Activated T-helper 1 cell treated with Interleukin-2 at 50 U/mL for 16 hours (primary cell): ENCODE measurements around the gene RANBP1.
"Not testable (repeated sequence)": the region's sequence is repeated elsewhere in the genome, so short reads cannot be mapped to it uniquely, and the experiment has no call there.

Experiments used
- DNase-seq: peaks from one replicate; pipeline ENCODE4 v3.0.0-alpha.2; 2020; ENCODE audit warnings: low read depth

RANBP1 gene

DNA sequence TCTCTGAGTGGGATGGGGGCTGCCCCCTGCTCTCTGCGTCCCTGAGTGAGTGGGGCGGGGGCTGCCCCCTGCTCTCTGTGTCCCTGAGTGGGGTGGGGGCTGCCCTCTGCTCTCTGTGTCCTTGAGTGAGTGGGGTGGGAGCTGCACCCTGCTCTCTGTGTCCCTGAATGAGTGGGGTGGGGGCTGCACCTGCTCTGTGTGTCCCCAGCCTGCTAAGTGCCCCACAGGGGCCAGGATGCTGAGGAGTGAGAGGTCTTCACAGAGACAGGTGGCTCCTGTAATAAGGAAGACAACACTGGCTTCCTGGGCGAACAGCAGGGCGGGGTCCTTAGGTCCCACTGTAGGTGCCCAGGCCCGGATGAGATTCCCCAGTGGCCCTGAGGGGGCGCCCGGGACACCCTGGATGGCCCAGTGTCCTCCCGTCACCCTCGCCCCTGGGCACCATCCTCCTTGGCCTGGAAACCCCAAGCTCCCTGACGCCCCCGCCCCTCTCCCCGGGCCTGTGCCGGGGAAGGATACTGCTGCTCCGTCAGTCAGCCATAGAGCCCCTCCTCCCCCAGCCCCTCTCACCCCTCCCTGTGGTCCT lies 38.8 kb downstream of the RANBP1 start:
- no peak for DNase-seq

- DNase-seq = no peak
Observed at GRCh38 chr22:20155330-20156041, 39.6 kb downstream of the RANBP1 start.

DNA sequence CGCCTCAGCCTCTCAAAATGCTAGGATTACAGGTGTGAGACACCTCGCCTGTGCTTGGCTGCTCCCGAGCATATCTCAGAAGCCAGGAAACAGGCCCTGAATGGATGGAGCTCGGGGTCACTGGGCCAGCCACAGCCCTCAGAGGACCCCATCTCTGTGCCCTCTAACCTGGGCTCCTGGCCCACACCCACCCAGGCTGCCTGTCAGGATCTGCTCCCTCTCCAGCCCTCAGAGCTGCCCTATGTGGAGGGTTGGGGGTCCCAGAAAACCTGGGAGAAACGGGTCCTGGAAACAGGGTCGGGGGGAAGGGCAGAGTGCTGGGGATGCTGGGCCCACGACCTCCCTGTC lies 40.1 kb downstream of the RANBP1 start:
- no peak for DNase-seq

DNA sequence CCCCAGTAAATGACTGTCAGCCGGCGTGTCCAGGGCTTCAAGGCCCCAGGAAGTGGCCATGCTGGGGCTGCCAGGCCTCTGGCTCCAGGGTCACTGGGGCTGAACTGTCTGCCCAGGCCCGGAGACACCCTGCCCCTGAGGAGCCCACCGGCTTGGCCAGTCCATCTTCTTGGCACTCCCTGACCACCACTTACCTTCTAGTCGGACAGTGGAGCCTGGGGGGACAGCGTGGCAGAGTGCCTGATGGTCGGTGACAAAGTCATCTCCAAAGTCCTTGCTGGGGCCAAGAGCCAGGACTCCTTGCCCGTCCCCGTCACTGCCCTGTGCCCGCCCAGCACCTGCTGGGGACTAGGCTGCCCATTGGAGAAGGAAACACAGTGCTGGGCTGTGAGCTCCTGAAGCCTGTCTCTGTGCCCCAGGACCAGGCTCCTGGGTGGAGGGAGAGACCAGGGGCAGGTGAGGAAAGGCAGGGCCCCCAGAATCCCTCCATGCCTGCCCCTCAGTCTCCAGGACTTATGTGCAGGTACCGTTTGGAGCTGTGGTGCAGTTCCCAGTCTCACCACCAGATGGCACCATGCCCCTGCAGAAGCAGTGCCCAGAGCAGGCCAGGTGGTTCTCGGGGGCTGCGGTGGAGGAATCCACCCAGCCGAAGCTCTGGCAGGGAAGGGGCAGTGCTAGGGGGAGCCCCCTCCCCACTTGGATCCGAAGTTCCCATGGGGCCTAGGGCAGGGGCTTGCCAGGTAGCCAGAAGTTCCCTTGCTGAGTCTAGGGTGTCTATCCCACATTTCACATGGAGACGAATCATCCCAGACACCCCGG lies 40.9 kb downstream of the RANBP1 start:
- peak; percentile 70 for DNase-seq

- no peak for DNase-seq
Observed at GRCh38 chr22:20157430-20158183, 41.7 kb downstream of the RANBP1 start.

DNA sequence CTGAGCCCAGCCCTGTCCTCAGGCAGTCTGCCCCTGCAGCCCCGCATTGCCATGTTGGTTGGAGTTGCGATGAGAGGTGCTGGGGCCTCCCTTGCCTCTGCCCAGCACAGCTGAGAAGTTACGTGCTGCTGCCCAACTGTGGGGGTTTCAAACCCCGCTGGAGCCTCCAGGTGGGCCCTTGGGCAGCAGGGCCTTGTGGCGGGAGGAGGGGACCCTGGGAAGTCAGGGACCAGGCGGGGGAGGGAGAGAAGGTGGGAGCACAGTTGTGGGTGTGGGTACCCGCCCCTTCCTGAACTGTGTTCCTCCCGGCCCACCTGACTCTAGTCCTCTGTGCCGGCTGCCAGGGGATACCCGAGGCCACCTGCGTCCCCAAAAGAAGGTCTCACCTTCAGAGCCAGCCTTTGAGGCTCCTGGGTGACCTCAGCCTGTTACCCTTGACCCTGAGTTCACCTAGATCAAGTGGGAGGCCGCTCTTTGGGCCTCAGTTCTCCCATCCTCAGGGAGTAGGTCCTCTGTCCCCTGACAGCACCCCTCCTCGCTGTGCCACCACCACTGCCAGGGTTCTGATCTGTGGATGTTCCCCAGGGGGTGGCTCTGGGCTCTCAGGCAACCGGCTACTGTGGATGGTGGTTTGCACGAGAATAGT lies 42.6 kb downstream of the RANBP1 start:
- no peak for DNase-seq

- no peak for DNase-seq
Observed at GRCh38 chr22:20159076-20159475, 43.2 kb downstream of the RANBP1 start.

DNA sequence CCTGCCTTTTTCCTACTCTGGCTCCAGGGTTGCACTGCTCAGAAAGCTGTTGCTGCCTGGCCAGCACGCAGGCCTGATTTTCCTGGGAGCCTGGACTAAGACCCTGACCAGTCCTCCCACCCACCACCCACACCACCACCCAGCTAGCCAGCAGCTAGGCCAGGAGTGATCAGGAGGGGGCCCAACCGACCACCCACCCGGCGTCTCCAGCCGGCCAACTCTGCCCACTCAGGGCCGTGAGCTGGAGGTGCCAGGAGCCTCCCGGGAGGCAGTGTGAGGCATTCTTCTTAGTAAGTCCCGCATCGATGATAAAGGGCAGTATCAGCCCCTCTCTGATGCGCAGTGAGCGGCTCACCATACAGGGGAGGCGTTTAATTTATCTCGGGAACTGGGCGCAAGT lies 43.6 kb downstream of the RANBP1 start:
- DNase-seq = not testable (repeated sequence)

DNA sequence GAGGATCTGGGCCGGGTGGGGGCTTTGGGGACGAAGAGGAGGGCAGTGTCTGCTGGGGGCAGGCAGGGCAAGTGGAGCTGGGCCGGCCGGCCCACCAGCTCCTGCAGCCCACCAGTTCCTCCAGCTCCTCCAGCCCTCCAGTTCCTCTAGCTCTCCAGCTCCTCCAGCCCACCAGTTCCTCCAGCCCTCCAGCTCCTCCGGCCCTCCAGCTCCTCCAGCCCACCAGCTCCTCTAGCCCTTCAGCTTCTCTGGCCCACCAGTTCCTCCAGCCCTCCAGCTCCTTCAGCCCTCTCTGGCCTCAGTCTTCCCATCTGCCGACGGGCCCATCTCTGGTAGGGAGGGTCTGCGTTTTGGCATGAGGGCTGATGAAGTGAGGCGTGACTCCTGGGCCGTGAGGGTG lies 44.1 kb downstream of the RANBP1 start:
- DNase-seq = no peak

DNA sequence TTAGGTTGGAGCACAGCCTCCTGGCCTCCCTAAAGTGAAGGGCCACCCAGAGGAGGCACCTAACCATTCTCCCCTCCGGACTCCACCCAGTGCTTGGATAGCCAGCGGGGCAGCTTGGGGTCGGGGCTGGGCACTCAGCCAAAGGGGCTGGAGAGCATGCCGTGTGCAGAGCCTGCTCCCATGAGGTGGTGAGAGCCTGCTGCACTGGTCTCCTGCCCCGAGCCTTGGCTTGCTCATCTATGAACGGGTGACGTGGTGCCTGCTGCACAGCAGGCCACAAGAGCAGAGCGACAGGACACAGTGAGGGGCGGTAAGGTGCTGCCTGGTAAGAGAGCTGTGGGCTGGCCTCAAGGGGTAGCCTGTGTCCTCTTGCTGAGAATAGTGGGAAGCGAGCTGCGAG lies 49.0 kb downstream of the RANBP1 start:
- no peak for DNase-seq

- DNase-seq = no peak
Observed at GRCh38 chr22:20165421-20165820, 49.5 kb downstream of the RANBP1 start.

DNA sequence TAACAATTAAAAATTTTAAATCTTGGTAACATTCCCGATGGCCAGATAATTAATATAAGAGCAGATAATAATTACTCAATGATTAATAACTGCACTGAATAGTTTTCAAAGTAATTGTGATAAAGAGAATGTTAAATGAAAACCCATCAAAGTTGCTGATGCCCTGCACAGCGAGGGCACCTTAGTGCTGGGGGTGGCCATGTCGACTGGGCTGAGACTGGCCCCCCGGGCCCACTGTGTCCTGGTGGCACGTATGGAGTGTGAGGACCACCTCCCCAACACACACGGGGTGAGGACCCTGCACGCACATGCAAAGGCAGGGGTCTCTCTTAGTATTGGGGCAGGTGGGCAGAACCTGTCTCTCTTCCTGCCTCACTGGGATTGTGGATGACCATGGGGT lies 50.0 kb downstream of the RANBP1 start:
- DNase-seq = no peak

GRCh38 chr22:20166703-20167102 lies 50.8 kb downstream of the RANBP1 start:
- DNase-seq = no peak

- no peak for DNase-seq
Observed at GRCh38 chr22:20167643-20168322, 51.9 kb downstream of the RANBP1 start.

GRCh38 chr22:20169253-20169822 lies 53.4 kb downstream of the RANBP1 start:
- no peak for DNase-seq

DNA sequence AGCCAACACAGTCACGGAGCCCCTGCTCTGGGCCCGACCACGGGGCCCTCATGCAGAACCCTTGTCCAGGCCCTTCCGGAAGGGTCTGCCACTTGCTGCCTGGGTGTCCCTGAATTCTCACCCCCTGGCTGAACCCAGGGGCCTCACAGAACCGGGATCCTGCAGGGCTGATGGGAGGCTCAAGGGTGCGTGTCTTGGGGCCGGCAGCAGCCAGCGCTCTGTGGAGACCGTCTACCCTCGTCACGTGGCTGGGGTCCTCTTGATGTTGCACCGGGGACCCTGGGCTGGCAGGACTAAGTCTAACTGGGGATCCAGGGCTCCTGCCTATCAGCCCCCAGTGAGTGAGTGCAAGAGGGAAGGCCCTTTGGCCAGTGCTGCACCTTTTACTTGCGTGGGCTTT lies 54.3 kb downstream of the RANBP1 start:
- DNase-seq = no peak

- no peak for DNase-seq
Observed at GRCh38 chr22:20171288-20172140, 55.6 kb downstream of the RANBP1 start.

DNA sequence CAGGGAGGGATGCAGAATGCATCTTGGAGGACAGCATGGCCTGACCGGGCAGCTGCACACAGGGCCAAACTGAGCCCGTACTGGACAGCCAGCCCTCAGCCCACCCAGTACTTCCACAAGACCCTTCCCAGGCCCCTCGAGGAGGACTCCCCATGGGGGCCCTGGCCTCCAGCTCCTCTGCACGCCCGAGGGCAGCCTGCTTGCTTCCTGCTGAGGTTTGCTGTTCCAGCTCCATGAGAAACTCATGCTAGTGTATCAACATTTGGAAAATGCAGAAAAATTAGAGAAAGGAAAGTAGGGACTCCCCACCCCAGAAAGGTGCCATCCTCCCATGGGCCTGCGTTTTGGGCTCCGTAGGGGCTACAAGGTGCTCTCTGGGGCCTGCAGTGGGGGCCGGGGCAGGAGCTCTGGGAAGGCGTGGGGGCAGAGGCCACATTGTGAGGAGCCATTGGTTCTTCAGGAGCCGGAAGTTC lies 56.3 kb downstream of the RANBP1 start:
- DNase-seq = no peak

DNA sequence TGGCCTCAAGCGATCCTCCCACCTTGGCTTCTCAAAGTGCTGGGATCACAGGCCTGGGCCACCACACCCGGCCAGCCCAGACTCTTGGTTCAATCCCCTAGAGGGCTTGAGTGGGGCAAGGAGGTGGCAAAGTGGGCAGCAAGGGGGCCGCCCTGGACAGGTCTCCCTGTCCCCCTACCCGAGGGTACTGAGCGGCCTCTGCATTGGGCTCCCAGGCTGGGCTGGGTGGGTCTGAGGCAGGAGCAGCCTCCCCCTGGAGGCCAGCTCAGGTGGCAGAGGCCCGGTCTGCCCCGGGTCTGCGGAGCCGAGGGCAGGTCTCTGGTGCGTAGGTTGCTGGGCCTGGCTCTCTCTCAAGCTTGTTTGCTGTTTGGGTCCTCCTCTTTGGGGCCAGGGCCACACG lies 57.3 kb downstream of the RANBP1 start:
- no peak for DNase-seq

DNA sequence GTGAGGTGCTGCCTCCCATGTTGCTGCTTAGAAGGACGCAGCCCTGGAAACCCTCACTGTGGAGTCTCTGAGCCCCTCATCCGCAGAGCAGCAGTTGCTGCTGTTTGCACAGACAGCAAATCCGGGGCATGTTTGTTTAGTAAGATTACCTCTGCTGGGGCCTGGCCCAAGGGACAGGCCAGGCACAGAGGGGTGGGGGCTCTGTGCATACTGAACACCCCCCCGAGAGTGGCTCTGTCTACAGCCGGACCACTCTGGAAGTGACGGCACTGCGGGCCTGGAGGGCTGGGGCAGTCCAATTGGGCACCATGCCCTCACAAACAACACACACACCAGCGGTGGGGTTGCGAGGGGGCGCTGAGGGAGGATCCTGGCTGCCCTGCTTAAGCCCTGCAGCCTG lies 57.9 kb downstream of the RANBP1 start:
- no peak for DNase-seq
